Ureter (tissue), 1 donor: Measurements from ENCODE around the gene RUSF1. TPM values are rescaled to one million over a fixed set of nuclear protein-coding genes. Genes with fewer than 3 reads are reported as not detected.
"Not testable (repeated sequence)": the region's sequence is repeated elsewhere in the genome, so short reads cannot be mapped to it uniquely, and the experiment has no call there.

Experiments
- DNase-seq: peaks from one replicate; pipeline ENCODE4 v3.0.0-alpha.2; 2020; ENCODE audit warnings: low spot score
- total RNA-seq: library from RNA; stranded (reverse); gene quantifications from one replicate; pipeline ENCODE4 v1.2.4, GENCODE V29; 2023
- donor health status: DM: yes; HTN: yes; CAD: no.

Gene RUSF1
- total RNA-seq, 1 donor from 2014 or later = 85.6 TPM

DNA sequence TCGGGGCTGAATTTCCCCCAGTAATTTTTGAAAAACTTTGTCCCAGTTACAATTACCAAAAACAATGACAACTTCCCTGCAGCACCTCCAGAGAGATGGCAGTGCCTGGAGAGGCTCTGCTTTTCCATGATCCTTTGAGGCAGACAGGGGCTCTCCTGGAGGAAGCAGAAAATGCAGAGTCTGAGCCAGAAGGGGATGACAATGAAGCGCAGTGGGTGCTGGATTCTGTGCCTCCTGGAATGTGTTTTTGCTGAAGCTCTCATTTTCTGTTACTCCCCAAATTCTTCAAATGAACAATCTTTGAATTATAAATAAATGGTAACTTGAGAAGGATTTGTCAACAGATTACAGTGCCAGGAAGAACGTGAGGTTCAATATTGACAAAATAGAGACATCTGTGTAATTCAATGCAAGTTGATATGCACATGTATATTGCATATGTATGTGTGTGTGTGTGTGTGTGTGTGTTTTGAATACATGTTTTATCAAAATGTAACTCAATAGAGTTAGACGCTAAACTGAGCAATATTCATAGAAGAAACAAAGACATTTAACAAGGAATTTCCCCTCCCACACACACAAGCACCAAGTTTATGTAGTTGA is 9.7 kb upstream of the RUSF1 start:
- no peak for DNase-seq

DNA sequence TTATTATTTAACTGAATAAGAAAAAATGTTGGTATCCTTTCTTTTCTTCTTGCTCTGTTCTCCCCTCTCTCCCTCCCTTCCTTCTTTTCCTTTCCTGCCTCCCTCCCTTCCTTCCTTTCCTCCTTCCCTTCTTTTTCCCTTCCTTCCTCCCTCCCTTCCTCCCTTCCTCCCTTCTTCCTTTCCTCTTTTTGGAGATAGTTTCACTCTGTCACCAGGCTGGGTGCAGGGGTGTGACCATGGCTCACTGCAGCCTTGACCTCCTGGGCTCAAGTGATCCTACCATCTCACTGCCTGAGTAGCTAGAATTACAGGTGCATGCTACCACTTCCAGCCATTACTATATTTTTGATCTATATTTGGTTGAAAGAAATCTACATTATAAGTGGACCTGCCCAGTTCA is 5.7 kb upstream of the RUSF1 start:
- no peak for DNase-seq

DNA sequence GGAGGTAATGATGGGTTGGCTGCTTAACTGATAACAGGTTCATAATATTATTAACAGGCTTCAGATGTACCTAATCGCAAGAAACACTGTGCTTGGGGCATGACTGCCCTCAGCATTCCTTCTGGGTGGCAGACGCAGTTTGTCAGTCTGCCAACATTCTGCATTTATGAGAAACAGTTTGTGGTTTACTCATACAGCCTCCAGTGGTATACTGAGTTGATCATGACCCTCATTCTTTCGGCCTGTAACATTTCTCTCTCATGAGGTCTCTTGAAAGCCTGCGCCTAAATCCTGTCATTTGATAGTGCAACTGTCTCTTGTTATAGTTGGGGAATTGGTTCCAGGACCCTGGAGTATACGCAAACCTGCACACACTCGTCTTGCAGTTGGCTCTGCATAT is 4.9 kb upstream of the RUSF1 start:
- DNase-seq = no peak

DNA sequence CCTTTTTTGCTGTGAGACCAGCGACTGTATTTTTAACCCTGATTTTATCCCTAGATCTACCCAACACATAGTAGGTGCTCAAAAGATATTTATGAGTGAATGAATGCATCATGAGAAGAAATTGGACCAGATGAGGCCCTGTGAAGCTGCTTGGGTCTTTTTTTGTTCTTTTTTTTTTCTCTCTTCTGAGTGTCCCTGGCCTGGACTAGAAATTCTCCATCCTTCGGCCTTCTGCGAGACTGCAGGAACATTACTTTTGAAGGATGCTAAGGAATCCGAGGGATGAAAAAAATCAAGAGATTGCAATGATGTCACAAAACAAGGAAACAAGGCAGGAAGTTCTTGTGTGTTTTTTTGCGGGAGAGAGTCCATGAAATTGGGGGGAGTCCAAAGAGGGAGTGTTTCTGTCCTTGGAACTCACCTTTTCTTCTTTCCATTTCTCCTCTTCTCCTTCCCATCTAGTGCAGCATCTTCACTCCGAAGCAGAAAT is 560 bp upstream of the RUSF1 start:
- no peak for DNase-seq

DNA sequence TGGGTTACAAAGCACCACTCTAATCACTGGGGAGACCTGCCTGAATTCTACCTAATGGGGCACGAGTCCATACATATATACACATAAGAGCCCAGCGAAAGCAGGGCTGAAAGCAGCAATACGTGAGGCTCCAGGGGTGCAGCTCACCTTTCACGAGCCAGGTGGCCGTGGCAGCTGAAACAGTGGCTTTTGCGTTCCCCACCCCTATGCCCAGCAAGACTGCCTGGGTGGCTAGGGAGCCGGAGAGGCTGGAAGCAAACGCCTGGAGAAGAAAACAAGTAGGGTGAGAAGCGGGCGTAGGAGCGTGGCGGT is 618 bp downstream of the RUSF1 start:
- no peak for DNase-seq

DNA sequence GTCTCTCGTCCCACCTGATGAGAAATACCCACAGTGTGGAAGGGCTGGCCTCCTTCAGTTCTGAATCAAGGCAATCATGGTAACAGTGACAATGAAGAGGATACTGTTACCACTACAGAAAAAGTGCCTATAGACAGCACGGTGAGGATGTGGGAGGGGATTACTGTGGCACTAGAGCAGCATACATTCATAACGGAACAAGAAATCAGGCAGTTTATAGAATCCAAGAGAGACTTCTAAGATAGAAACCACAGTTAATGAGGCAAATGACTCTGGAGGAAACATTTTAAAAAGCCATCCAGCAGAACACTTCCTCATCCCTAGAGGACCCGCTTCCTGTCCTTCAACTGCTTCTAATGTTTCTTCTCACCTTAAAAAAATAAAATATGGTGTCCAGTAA is 2.7 kb downstream of the RUSF1 start:
- DNase-seq = no peak

DNA sequence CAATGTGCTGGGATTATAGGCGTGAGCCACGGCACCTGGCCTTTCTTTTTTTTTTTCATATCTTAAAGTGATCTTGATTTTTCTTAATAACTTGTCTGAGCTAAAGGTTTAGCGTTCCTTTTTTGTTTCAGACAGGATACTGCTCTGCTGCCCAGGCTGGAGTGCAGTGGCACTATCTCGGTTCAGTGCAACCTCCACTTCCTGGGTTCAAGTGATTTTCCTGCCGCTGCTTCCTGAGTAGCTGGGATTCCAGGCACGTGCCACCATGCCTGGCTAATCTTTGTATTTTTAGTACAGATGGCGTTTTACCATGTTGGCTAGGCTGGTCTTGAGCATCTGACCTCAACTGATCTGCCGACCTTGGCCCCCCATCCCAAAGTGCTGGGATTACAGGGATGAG is 4.0 kb downstream of the RUSF1 start:
- DNase-seq = no peak

DNA sequence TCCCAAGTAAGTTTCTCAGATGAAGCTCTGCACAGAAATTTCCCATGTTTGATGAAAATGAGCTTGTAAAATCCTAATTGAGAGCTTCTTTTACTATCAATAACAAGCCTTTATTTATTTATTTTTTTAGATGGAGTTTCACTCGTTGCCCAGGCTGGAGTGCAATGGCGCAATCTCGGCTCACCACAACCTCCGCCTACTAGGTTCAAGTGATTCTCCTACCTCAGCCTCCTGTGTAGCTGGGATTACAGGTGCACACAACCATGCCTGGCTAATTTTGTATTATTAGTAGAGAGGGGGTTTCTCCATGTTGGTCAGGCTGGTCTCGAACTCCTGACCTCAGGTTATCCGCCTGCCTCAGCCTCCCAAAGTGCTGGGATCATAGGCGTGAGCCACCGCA is 4.6 kb downstream of the RUSF1 start:
- DNase-seq = not testable (repeated sequence)

DNA sequence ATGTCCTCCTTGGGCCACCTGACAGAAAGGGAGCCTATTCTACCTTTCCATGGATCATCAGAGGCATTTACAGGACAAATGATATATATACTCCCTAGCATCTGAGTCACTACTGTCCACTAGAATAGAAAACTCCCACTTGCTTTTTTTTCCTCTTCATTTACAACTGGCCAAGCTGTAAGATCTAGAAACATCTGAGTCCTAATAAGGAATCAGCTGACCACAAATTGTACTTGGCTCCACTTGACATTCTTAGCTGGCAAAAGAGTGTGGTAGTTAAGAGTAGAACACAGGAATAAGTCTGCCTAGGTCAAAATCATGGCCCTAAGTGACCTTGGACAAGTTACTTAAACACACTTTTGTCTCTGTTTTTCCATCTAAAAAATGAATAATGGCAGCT is 5.2 kb downstream of the RUSF1 start:
- DNase-seq = no peak

DNA sequence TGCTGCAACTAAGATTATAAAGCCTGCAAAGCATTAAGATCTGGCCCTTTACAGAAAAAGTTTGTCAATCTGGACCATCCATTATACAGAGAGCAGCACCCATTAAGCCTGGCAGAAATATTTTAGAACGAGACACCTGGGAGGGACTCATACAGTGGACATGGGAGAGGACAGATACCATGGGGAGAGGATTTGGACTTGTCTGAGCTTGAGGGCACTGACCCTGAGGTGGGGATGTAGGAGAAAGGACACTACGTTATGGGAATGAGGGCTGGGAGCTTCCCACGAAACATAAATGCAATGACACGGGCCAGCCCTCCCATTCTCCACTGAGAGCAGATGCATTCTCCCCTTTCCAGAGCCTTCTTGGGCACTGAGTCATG is 6.2 kb downstream of the RUSF1 start:
- DNase-seq = no peak

DNA sequence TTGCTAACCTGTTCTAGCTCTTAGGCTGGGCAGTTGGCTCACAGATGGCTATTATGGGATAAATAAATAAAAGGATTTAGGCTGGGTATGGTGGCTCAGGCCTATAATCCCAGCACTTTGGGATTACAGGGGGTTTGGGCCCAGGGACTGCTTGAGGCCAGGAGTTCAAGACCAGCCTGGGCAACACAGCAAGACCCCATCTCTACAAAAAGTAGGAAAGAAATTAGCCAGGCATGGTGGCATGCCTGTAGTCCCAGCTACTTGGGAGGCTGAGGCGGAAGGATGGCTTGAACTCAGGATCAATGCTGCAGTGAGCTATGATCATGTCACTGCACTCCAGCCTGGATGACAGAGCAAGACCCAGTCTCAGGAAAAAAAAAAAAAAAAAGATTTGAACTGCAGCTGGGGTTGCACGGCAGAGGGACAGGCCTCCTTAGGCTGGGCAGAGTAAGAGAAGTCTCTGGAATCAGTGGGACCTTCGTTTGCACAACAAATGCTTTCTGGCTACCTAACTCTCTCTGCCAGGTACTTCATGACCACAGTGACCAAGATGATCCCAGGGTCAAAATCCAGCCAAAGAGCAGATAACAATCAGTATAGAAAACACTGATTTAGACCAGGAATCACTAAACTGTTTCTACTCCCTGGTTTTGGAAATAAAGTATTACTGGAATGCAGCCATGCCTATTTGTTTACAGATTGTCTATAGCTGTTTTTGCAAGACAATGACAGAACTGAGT is 6.8 kb downstream of the RUSF1 start:
- DNase-seq = no peak

DNA sequence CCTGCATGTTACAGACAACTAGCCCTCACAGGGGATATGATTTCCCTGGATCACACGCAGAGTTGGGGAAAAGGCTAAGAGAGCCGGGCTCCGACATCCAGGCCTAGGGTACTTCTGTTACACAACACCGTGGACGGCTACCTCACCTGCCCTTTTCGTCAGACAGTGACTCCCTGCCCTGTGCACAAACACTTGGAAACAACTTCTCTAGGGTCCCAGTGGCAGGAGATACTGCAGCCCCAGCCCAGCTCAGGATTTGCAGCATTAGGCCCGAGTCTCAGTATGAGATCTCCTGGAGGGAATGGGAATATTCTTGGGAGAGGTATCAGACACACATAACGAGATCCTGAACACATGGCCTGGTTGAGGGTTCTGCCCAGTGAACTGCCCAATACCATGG is 8.3 kb downstream of the RUSF1 start:
- no peak for DNase-seq

DNA sequence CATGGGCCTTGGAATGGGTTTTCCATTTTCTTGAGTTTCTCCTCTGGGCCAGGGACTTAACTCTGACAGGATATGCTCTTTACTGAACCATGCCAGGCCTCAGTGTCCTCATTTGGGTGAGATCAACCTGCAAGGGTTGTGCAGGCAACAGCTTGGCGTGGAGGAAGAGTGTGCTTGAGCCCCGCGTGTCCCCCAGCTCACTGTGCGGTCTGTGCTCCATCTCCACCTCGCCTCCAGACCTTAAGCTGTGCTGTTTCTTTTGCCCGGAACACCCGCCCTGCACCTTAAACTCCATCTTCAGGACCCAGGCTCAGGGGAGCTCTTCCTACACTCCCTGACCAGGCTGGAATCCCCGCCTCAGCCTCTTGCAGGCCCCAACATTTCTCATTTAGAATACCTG is 9.7 kb downstream of the RUSF1 start:
- DNase-seq = no peak

DNA sequence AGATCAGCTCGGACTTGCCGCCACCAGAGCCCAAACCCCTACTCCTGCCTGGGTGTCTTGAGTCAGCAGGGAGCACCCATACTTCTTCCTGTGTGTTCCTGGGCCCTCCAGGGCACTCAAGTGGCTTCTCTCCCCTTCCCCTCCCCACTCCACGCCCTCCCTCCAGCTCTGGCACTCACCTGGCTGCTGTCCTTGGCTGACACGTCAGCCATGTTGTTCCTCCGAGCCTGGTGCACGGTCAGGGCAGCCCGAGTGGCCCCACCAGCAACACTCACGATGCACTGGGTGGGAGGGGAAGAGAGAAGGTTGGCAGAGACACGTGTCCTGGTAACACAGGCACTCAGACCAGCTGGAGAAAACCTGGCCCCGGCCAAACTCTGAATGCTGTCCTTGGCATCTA is 11.5 kb downstream of the RUSF1 start:
- no peak for DNase-seq

DNA sequence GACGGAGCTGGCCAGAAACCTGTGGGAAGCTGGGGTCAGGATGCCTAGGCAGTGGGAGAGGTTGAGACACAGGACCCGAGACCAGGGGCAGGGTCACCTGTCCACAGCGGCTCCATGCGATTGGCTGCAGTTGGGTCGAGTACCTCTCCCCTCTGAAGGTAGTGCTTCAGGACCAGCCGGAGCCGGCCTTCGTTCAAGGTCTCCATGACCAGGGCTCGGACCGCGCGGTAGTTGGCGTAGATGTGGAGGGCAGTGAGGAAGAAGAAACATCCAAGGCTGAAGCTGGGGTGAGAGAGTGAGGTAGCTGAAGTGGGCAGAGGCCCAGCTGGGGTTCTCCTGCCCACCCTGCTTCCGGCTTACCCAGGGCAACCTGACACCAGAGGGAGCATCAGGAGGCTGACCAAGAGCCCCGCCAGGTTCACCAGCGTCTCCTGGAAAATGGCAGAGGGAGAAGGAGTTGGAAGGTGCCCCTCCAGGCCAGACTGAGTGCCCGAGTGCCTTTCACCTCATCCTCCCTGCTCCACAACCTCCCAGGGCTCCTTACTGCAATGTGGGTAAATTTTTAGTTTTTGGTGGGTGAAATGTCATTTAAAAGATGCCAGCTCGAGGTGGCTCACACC is 14.6 kb downstream of the RUSF1 start:
- no peak for DNase-seq

DNA sequence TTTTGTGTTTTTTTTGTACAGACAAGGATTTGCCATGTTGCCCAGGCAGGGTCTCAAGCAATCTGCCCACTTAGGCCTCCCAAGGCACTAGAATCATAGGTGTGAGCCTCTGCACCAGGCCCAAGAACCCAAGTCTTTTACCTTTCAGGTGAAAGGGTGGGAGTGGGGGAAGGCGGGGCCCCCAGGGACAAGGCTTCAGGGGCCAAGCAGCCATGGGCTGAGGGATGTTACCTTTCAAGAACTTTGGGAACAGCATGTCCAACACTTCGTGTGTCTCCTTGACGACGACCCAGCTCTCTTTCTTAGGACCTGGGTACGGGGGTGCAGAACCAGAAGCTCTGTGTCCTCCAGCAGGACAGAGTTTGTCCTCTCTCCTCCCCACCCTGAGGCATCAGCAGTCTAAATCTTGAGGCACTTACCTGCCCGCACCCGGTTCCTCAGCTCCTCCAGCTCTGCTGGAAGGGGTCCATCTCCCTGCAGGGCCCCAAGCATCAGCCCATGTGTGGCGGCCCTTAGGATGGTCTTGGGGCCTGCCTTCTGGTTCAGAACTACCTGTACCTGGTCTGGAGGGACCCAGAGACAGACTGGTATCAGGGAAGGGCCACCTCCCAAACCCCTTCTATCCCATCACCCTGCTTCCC is 16.3 kb downstream of the RUSF1 start:
- no peak for DNase-seq

DNA sequence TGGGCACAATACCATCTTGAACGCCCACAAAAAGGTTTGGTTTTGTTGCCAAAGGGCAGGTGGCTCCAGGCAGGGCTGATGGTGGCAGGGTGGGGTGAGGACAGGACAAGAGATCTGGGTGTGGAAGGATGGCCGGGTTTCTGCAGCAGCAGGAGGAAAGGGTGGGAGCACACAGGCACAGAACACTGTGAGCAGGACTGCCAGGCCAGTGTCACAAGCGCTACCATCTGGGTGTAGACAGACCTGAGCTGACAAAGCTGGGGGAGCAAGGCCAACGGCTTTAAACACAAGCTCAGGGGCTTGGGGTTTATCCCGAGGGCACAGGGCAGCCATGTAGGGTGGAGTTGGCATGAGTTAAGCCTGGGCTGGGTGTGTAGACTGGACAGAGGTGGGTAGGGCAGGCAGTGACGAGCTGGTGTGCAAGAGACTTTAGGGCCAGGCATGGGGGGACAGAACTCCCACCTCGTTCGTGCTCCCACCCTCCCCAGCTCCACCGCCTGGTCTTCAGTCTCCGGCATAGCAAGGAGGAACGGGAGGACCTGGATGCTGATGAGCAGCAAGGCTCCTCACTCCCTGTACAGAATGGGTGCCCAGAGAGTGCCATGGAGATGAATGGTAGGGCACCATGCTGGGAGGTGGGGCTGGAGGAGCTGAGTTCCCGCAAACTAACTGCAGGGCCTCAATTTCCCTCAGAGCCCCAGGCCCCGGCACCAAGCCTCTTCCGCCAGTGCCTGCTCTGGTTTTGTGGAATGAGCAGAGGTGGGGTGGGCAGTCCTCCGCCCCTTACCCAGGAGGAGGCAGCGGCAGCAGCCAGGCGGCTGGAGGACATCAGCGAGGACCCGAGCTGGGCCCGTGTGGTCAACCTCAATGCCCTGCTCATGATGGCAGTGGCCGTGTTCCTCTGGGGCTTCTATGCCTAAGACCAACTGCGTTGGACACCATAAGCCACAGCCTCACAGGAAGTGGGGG is 18.3 kb downstream of the RUSF1 start:
- DNase-seq = no peak

DNA sequence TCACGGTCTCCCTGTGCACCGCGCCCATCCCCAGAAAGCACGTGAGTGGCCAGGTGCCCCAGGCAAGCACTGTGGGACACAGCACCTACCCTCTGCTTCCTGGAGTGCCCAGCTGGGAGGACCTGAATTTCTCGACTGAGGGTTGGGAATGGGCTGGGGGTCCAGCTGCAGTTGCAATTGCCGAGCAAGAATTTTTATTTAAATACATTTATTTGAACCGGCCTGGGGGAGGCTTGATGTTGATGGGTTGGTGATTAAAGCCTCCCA is 19.0 kb downstream of the RUSF1 start:
- DNase-seq = no peak

DNA sequence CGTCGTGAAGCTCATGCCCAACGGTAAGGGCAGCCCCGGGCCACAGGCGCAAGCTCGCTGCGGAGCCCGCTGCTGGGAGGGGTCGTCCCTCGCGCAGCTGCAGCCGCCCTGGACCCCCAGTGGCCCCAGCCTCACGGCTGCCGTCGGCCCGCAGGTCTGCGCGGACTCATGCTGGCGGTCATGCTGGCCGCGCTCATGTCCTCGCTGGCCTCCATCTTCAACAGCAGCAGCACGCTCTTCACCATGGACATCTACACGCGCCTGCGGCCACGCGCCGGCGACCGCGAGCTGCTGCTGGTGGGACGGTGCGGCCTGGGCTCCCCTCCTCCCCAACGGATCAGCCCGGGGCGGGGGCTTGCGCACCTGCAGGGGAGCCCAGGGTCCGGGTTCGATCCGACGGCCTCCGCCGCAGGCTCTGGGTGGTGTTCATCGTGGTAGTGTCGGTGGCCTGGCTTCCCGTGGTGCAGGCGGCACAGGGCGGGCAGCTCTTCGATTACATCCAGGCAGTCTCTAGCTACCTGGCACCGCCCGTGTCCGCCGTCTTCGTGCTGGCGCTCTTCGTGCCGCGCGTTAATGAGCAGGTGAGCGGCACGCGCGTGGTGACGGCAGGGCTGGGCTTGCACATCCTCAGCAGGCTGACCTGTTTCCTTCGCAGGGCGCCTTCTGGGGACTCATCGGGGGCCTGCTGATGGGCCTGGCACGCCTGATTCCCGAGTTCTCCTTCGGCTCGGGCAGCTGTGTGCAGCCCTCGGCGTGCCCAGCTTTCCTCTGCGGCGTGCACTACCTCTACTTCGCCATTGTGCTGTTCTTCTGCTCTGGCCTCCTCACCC is 19.5 kb downstream of the RUSF1 start:
- no peak for DNase-seq

DNA sequence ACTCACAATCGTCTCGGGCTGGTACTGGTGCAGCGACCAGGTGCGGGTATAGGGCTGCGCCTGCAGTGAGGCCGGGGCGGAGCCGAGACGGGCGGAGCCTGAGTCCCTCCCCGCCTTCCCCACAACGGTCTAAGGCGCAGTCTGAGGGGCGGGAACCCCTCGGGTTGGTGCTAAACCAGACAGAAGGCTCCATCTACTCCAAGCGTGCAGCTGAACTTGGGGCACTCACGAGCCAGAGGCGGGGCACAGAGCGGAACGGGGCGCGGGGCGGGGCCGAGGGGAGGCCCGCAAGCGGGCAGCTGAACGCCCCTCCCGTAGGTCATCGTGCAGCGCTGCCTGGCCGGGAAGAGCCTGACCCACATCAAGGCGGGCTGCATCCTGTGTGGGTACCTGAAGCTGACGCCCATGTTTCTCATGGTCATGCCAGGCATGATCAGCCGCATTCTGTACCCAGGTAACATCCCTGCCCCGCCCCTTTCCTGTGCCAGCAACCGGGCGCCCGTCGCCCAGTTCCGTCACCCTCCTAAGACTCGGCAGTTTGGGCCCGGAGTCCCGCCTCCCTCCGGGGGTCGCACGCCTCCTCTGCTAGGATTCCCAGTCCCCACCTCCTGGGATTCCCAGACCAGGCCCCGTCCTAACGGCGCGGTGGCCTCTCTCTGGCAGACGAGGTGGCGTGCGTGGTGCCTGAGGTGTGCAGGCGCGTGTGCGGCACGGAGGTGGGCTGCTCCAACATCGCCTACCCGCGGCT is 20.3 kb downstream of the RUSF1 start:
- DNase-seq = no peak
